Middle frontal gyrus (tissue), 1 donor: ENCODE measurements around the gene MTUS2.
"Not testable (repeated sequence)": the region's sequence is repeated elsewhere in the genome, so short reads cannot be mapped to it uniquely, and the experiment has no call there.

ENCODE experiments used
- DNase-seq: peaks from one replicate; pipeline ENCODE4 v3.0.0-alpha.2; 2015; ENCODE audit warnings: low spot score; ENCODE audit errors: extremely low spot score

Gene MTUS2

DNA sequence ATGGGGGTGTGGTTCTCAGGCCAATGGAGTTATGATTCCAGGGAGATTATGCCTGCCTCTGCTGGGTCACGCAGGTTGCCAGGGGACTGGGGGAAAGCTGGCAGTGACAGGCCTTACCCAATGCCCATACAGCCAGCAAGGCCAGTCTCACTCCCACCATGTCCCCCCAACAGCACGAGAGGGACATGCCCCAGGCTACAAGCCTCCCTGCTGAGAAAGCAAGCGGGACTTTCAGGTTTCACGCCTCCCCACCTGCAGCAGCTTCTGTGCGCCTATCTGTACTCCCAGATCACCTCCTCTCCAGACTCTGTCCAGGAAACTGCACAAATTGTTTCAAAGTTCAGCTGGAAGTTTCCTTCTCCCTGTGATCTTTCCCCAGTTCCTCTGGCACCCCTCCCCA is 391.0 kb downstream of the MTUS2 start:
- not testable (repeated sequence) for DNase-seq

DNA sequence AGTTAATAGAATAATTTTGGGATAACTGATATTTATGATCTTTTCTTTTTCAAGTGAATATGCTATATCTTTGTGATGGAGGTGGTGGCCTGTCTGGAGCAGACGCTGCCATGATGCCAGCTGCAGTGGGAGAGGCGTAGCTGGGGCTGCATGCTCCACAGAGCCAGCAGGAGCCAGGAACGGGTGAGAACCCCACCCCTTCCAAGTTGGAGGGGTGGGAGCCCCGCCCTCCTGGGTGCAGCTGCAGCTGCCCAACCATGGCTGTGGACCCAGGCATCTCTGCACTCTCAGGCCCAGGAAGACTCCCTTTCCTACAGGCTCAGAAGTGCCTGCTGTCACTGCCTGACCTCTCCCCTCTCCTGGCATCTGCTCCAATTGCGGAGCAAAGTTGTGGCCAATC is 402.3 kb downstream of the MTUS2 start:
- DNase-seq, result no peak

DNA sequence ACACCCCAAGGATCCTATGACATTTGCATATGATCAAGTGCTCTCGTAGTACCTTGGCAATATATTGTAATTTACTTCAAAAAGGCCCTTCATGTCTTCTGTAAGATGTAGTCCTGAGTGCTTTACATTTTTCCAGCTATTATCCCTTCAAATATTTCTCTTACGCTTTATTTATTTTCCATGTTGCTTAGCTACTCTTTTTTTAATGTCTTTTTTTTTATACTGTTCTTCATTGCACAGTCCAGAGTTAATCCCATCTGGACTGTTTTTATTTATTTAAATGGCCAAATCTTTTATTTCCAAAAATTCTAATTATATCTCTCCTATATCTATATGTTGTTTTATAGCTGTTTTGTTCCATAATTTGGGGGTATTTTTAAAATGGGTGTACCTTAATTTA is 404.1 kb downstream of the MTUS2 start:
- no peak for DNase-seq

DNA sequence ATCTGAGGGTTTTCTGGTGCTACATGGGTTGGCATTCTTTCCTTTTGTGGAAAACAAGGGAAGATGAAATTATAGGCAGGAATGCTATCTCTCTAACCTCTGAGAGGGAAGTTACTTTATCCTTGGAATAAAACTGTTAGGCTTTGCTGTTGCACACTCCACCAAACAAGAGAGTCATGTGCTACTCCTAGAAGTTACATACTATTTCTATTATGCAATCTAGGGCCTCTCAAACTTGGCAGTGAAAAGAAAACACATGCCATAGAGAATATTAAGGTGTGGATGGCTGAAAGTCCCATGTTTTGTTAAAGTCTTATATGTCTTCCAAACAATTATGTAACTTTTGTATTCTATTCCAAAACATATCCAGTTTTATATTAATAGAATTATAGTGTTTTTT is 407.4 kb downstream of the MTUS2 start:
- no peak for DNase-seq

DNA sequence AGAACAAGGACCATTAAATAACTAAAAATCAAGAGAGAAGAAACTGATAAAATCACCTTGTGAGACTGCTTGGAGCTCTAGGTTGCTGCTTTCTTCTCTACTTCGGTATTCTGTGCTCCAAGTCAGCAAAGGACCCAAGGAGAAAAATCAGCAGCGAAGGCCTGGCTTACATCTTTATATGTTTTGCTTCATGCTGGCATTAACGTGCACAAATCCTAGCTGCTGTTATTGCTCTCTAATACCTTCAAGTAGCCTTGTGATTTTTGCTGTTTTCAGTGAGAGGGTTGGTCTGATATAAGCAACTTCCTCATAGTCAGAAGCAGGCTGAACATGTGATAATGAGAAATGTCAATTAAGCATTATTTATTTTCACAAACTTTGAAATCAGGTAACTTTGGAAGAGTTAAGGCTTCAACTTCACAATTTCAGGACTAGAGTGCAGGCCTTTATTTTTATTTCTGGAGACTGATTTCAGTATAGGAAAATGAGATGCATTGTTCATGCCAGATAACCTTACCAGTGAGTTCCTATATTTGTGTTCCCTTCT is 410.2 kb downstream of the MTUS2 start:
- no peak for DNase-seq

DNA sequence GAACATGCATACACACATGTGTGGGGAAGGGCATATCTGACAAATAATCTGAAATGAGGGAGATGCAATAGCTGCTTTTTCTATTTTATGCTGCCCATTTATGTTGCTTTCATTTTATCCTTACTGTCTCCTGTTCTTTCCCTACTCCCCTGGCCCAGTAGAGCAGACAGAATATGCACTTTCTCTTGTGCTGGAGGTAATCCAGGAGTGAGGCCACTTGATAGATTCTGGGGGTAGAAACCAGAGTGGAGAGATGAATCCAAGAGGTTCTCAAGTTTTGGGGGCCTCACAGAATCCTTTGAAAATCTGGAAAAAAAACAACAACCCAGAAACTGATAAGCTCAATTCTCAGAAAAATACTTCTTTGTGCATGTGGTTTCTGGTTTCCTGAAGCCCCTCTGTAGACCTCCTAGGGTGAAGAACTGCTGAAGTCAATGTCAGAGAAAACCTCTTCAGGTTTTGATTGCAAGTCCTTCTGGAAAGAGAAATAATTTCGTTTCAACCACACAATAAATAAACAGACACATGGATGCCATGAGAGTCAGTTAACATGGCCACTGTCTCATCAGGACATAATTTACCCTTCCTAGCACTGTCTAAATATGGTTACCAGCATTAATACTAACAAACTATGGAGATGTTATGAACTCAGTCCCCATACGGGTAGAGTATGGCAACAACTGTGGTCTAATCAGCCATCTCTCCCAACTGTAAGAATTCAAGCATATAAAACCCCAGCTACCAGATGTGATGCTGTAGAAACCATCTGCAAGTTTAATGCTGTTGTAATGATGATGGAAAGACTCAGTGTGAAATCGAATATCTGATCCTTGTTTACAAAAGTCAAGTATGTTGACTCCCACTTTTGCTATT is 419.8 kb downstream of the MTUS2 start:
- DNase-seq, result no peak

DNA sequence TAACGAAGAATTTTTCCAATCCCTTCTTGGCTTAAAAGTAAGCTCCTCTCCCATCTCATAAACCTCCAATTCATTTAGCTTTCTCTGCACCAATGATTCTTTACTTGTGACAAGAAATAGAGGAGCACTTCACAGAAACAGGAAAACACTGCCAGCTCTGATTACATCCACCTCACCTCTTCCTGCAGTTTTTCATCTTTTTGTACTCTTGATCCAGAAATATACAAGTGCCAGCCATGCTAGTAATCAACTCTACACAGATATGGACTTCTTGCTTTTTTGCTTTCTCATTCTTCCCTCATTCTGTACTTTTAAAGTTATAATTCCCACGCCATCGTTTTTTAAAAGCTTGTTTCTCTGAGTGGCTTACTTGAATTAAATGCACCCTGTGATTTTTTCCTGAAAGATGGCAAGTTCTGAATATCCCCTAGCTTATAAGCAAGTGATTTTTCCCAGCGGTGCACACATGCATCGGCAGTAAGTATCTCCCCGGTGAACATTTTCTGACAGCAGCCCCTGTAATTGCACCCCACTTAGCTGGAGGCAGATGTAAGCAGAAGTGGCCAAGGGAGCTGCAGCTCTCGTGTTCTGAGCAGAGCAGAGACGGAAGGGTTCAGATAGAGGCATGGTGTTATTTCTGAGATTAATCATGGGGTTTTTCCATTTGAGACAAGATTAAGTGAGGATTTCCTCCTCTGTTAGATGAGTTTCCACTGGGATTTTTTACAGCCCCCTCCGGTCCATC is 434.7 kb downstream of the MTUS2 start:
- DNase-seq, result no peak

DNA sequence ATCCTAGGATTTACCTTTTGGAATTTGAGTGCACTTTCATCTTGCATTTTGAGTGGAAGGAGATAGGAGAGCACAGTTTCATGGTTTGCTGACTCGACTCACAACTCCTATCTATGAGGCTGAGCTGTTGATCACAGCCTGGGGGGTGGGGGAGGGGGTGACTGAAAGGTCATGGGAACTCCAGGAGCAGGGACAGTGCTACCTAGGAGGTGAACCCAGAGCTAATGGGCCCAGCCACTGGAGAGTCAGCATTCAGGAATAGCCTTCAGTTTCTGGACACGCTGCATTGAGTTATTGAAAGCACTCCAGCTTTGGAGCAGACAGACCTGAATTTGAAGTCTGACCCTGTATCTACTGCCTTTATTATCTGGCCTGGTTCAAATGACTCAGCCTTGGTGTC is 435.4 kb downstream of the MTUS2 start:
- DNase-seq, result no peak

DNA sequence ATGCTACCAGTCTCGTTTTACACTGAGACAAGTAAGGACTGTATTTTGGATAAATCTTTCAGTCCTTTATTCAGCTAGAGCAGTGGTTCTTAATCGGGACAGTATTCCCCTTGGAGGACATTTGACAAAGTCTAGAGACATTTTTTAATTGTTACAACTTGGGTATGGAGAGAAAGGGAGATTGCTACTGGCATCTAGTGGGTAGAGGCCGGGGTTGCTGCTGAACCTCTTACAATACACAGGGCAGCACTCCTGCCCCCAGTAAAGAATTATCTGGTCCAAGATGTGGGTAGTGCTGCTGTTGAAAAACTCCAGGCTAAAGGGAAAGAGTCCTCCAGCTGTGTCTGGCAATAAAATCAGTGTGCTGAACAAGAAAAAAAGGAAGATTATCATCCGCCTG is 440.5 kb downstream of the MTUS2 start:
- DNase-seq, result no peak

DNA sequence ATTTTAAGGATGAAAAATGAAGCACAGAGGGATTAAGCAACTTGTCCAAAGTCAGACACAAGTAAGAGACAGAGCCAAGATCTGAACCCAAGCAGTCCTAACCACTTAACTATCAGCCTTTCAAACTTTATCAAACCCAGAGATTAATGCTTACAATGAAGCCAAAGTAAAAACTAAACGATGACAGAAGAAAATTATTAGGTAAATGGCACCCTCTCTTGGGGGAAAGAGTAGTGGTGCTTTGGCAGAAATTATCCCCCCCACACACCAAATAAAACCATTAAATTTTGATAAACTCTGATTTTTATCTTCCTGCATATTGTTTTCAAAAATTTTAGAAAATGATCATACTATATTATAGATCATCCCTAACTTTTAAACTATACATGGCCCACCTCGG is 446.1 kb downstream of the MTUS2 start:
- no peak for DNase-seq

DNA sequence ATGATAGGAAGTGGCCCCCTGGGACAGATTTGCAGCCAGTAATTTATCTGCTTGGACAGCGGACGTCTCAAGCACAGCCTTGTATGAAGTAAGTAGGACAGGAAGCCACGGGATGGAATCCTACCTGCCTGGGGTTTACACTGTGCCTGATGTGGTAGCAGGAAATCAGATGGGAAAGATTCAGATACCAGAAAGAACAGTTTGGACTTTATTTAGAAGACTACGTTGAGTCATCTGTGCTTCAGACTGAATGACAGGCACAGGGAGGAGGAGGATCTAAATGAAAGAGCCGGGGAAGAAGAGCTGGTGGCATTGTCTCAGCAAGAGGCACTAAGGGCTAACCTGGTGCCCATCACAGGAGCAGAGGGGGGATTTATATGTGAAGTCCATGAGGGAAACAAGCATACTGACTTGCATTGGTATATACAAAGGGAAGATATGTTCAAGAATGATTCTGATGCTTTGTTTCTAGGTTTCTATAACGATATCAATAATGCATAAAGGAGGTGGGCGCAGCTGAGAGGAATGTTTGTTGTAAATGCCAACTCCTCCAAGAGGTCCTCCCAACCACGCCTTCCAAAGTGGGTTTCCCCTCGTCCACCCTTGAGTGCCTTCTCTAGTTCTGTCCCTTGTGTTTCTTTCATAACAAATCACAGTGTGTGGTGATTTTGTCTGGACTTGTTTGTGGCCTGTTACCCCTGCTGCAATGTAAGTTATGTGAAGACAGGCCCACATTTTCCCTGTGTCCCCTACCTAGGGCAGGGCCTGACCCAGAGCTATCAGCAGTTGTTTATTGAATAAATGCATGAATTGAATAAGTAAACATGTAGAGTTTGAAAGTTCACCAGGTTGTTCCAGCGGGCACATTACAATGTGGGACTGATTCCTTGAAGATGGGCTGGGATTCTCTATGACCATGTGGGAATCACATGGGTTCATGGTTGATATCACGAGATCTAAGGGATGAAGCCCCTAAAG is 446.9 kb downstream of the MTUS2 start:
- DNase-seq, result no peak

DNA sequence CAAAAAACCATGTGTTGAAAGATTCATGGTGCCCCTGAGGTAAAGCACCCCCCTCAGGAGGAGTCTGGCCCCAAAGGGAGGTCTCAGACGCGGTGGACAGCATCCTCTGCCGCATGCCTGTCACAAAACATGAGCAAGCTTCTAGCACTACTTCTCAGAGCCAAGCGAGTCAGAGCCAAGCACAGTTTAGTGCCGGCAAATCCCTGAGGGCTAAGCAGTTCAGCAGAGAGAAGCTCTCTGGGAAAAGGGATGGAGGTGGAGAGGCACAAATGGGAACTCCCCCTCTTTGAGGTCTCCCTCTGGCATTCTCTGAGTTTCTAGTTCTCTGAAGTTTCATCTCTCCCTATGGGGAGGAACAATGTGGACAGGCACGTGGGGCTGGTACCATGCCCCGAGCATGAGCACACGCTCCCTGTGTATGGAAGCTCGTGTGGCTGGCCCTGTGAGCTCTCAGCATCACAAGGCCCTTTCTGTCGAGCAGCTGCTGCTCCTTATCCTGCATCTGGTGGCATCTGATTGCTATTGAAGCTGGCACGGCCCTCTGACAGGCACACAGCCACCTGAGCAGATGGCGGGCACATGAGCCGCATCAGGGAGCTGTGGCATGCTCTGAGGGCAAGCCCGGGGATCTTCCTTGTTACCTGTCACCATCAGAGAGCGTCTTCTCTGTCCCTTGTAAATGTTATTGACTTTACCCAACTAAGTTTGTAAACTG is 450.3 kb downstream of the MTUS2 start:
- DNase-seq, result no peak

DNA sequence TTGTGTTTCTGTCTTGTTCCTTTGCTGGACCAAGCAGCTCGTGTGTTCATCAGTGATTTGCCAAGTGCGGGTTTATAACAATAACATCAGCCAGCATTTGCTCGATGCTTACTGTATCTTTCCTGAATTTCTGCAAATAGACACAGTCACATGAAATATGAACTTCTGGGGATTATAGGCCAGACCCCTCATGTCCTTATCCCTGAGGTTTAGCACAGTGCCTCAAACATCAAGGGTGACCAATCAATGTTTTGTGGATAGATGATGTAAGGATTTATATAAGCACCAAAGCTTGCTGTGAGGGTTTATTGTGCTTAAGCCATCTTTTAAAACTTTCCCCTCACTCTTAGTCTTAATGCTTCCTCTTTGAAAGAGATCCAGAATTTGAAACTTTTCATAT is 451.5 kb downstream of the MTUS2 start:
- no peak for DNase-seq

DNA sequence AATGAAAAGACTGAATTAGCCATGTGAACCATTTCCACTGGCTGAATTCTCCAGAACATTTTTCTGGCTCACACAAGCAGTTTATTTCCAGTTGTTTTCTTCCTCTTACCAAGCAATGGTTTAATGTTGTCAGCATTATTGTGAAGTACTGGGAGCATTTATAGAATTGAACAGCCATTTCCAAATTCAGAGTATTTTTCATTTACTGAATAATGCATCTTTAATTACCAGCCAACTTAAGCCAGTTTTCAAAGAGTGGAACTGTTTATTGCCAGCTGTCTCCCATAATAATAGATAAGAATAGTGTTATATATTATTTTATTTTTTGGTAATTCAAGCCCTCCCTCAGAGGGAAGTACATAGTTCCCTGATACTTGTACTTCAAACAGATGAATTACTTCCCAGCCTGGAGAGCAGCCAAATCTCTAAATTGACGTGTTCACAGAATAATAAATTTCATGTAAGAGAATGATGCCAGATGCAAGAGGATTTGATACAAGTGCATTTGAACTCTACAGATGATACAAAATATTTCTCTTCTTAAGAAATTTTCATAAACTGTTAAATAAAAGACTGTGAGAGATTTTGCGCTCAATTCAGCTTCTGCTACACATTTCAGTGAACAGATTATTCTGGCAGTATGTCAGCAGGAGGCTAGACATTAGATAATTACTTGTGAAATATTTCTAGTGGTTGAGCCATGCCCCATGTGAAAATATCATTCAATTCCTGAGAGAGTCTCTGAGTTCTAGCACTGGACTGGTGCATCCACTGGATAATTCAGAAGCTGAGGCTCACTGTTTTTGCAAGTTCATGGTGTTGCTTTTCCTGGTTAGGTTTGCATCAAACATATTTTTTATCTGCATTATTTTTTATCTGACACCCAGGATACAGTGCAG is 459.5 kb downstream of the MTUS2 start:
- no peak for DNase-seq

DNA sequence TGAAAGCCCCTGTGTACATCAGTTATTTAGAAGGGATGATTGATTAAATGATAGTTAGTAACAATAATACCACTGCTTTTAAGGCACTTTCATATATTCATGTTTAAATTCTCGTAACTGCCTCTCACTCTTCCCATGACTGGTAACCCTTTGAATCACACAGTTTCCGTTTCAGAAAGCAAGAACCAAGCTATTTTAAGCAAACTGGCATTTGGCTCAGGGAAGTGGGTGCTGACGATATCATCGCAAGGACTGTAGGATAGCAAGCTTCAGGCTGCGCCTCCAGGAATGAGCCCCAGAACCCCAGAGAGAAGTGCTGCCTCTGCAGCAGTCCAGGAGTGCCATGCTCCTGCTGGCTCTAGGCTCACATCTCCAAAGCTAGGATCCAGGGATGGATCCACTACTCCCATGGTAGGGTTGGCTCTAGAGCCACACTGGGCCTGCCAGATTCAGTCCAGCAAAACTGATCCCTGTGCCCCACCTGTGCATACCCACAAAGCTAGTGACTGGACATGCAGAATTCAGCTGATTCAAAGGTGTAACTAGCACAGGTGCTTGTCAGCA is 461.9 kb downstream of the MTUS2 start:
- DNase-seq, result no peak

DNA sequence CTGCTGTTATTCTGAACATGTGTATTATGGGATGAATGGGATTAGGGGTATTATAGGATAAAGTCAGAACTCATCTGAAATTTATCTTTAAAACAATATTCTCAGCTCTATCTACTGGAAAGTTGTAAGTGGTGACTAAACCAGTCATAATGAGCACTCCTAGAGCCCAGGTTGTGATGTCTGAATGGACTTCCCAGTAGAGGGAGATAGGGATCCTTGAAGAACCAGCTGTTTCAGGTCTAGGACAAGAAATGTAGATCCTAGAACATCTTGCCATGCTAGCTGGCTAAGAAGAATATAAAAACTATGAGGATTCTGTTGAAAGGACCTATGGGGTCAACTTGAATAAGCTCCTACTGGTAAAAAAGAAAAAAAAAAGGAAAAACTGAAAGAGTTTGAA is 464.6 kb downstream of the MTUS2 start:
- DNase-seq, result no peak

DNA sequence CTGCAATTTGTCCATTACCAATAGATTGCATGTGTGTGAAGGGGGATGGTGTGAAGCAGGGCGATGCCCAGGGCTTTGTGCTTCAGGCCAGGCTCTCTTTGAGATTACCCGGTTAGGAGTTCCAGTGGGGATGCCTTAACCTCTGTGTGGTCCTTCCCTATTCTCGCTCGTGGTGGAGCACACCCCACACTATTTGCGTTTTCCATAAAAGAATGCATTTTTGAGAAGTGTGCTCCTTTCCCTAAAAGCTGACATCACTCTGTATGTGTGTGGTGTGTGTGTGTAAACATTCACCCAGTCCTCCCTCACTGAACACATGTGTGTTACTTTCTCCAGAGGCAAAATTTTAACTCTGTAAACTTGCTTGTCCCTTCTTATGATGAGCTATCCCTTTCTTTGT is 467.1 kb downstream of the MTUS2 start:
- DNase-seq, result no peak

DNA sequence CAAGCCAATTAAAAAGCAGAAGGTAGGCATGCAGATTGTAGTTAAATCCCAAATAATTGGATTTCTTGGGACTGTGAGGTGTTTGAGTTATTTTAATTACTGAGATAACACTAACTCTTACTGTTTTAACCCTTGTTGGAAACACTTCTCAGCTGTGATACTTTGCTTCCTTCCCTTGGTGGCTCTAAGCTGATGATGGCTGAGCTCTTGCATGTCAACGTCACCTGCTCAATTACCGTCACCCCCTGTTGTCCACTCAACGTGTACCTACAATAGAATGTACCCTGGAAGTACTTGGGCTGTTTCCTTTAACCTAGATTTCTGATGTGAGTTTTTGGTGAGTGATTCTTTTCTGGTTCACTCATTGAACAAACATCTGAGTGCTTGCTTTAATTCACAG is 471.9 kb downstream of the MTUS2 start:
- no peak for DNase-seq

DNA sequence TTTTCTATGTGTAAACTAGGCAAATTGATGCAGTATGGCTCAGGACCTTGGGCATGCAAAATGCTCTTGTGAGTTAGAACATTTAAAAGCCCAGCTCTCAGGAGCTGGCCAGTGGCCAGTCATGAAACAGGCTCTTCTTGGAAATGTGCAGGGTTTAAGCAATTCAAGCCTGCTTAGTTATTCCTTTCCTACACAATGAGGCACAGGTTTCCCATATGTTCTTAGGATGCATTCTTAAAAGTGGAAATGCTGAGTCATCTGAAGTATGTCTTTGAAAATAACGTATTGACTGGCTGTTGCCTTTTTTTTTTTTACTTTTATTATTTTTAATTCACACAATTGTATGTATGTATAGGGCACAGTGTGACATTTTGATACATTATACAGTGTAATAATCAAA is 474.7 kb downstream of the MTUS2 start:
- no peak for DNase-seq
